ENCODE measurements around the gene SLC25A26.

Gene SLC25A26

DNA sequence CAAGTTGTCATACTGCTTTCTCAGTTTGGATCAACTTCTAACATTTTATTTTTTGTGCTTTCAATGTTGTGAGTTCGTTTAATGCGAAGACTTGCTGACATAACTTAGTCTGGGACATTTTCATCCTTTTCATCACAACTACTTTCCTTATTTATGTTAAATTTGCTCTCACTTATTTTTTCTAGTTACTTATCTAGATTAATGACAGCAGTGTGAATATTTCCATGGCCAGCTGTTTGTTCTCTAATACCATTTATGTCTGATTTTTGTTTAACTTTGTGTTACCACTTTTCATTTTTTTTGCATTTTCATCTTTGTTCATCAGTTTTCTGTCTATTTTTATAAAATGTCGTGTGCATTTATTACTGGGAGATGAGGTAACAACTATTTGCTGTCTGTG, 6.2 kb downstream of the SLC25A26 start:
- no peak for DNase-seq (ENCODE audit: low spot score)

DNA sequence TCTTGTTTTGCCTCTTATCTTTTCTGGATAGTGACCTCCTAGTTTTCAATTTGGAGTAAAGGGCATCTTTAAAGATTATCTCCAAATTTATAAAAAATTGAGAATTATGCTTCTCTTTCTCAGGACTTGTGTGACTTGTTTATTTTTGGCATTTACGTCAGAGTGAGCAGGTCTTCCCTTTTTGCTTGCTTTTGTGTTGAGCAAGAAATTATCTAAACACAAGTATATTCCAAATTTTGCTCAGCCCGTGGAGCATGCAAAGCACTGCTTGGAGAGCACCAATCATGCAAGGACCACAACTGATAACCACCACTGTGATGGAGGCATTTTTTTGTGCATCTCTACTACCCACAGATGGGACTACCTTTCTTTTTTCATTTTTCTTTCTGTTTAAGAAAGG, 7.1 kb downstream of the SLC25A26 start:
- no peak for DNase-seq (ENCODE audit: low spot score)

DNA sequence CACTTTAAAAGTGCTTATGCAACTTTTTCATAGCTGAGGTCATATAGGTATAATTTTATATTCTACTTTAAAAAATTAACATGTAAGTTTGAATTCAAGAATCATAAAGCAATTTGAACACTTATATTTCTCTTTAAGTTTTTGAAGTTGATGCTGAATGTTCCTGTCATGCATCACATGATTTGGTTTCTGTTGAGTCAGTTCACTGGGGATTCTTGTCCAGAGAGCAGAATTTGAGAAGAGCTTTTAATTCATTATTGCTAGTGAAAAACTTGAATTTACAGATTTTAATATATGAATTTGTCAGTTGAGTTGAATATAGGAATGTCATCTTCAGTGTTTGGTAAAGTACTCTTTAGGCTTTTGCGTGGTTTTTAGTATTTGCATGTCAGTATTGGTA, 7.9 kb downstream of the SLC25A26 start:
- DNase-seq (ENCODE audit: low spot score): no peak

DNA sequence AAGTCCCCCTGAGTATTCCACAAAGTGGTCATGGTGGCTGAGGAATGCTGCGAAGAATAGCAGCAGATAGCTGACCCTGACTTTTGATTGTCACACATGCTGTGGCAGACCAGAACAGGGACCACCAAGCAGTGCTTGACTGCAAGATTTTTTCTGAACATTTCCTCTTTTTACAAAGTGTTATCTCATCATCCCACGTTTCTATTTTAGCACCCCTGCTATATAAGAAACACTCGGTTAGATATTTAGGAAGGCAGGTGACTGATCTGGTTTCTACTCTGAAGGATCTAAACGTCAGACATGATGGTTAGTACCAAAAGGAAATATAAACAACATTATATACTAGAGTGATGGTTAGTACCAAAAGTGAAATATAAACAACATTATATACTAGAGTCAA, 9.1 kb downstream of the SLC25A26 start:
- DNase-seq (ENCODE audit: low spot score): no peak

DNA sequence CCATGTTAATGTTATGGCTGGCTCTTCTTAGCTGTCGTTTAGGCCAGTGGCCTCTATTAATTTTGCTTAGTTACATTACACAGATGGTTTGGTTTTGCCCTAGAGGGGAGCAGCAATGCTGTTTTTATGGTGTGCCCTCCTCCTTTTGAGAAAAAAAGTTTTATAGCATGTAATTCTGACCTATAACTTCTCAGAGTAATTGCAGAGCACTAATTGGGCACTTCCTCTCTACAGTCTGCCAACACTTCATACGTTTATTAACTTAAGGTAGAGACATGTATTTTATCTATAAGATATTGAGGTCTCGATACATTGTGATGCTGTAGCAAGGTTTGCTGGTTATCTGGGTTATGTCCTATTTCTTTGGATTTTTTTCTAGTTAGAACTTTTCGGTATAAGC, 12.2 kb downstream of the SLC25A26 start:
- no peak for DNase-seq (ENCODE audit: low spot score)

DNA sequence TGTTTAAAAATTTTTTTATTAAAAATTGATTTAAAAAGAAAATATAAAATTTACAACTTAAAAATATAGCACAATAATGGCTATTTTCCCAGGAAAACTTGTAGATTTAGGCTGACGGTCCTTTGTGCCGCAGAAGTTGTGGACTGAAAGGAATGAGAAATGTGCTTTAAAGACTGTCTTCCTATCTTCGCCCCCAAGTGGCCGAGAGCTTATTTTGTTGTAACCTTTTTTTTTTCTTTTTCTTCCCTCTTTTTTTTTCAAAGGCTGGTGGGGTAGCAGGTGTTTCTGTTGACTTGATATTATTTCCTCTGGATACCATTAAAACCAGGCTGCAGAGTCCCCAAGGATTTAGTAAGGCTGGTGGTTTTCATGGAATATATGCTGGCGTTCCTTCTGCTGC, 15.5 kb downstream of the SLC25A26 start:
- DNase-seq (ENCODE audit: low spot score): no peak

DNA sequence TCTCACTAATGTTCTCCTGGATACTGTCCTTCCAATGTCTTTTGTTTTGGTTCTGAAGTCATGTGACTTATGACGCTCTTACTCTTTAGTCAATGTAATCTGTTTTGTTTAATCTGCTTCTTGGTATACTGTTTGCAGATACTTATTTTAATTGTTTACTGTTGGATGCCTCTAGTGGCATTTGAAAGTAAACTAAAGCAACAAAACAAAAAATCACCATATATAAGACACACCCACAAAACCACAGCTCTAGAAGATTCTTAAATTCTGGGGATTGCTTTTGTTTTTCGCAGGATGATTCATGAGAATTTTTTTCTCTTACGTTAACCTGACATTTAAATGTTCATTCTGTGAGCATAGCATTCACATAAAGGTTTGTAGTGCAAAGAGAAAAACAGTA, 16.8 kb downstream of the SLC25A26 start:
- DNase-seq (ENCODE audit: low spot score): no peak

DNA sequence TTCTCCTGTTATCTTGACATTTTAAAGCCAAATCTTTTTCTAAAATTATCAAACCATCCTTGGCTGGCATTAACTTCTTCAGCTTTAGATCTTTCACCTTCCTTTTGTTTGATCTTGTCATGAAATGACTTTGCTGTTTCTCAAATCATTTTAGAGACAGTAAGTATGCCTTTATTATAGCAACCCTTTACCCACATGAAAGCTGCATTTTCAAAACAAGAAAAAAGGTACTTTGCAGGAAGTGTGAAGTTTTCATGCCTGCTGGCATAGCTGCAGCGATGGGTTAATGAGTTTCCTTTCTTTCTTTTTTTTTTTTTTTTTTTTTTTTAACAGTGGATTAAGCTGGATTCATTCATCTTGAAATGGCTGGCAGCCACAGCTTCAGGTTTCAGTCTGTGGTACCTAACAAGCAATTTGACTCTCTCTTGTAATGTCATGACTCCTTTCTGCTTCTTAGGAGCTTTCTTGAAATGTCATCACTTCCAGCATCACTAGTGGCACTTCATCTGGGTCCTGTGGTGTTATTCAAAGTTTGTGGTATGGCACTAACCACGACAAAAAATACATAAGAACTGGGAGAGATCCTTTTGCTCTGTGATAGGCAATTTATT, 18.8 kb downstream of the SLC25A26 start:
- no peak for DNase-seq (ENCODE audit: low spot score)

DNA sequence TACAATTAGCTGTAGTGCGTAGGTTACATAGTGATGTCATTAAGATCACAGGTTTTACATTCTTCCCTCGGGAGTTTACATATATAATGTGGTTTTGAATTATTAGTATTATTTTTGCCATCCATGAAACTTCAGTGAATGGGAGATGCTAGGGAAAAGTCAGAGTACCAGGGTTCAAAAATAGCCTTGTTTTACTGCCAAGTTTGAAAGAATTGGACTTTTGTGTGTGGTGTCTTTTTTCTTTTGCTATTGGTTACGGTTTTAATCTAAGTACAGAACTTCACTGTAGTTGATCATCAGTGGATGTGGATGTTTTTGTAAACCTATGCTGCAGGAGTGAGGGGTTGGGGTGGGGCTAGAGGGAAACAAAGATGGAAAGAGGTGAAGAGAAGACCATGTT, 20.7 kb downstream of the SLC25A26 start:
- DNase-seq (ENCODE audit: low spot score): no peak

DNA sequence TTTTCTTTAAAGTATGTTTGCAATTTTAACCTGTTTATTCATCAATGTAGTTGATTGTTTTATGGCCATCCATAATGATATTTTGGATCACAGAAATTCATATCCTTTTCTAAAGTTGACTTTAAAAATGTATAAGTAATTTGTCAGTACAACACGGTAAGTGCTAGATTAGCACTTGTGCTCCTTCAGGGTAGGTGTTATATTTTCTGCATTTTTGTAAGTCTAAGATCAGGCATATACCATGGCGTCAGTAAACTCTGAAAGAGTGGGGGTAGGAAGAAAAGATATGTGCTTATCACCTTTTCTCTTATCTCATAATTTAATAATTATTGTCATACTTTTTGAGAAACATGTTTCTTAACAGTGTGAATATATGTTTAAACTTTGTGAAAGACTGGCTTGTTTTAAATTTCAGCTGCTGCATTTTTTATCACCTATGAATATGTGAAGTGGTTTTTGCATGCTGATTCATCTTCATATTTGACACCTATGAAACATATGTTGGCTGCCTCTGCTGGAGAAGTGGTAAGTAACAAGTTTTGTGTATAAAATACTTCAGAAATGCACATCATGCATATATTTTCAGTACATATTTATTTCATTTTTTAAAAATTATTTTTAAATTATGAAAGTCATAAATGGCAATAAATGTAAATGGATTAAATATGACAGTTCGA, 22.1 kb downstream of the SLC25A26 start:
- no peak for DNase-seq (ENCODE audit: low spot score)

DNA sequence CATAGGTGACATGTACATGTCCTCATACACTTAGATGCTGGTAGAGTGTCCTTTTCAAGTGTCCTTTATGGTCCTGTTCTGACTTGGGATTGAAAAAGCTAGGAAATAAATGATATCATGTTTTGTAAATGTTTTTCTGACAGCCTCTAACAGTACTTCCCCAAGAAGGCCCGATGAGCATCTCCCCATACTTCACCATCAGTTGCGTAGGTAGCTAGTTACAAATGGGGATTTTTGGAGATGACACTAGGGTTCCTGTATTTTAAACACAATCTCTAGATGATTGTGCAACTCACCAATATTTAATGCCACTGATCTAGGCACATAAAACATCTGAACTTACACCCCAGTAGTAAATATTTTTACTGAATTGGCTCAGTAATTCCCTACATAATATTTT, 27.8 kb downstream of the SLC25A26 start:
- DNase-seq (ENCODE audit: low spot score): no peak

DNA sequence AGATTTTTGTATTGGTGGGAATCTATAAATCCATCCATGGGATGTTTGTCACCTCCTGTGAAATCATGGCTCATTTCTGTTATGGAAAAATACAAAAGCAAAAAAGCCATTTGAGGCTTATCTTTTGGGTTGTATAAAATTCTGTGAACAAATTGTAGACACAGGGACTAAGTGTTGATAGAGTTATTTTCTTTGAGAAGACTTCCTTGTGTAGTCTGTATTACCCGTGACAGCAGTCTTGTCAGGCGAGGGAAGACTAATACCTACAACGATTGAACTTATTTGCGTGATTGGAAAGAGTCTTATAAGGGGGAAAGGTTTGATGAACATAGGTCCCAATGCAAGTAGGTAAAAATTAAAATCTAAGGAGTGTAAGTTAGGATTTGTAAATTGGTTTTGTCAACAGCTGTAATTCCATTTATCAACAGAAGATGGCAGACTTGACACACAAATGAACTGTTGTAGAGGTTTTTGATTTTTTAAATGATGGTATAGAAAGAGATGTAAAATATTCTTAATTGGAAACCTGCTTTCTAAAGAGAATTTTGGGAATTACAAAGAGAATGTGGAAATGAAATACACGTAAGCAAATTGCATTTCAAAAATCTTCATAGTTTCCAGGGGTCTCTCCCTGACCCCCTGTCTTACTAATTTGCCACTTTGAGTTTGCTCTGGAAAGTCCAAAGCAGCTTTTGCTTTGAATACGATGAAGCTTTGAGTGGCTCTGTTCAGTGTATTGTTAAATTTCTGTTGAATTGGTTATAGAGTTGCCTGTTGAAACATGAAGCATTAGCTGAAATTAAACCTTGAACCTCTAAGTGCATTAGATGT, 33.2 kb downstream of the SLC25A26 start:
- peak; percentile 56 for DNase-seq (ENCODE audit: low spot score)

DNA sequence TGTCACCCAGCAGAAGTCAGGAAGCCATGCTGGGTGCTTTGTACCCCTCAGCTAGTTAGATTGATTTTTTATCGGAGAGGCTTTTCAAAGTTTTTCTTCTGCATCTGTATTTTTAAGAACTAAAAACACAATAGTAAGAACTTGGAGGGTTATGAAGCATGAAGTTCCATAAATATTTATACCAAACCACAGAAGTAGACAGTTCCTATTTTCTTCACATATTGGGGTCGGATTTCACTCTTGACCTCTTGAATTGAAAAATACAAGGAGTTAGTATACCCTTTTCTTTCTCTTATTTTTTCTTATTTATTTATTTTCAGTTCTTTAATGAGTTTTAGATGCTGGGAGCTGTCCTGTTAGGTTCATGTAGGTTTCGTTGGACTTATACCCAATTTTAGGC, 35.1 kb downstream of the SLC25A26 start:
- DNase-seq (ENCODE audit: low spot score): no peak

DNA sequence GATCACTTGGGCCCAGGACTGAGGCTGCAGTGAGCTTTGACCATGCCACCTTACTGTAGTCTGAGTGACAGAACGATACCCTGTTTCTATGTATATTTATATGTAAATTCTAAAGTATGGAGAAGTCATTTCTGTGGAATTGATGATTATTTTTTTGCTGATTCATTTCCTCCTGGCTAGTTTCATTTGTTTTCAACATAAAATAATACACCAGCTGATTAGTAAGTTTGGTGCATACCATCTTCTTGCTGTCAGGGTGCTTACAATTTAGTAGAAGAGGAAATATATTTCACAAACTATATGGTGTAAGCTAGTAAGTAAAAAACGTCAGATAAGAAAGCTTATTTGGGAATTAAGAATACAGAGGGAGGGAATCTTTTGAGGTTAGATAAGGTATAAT, 36.0 kb downstream of the SLC25A26 start:
- no peak for DNase-seq (ENCODE audit: low spot score)

DNA sequence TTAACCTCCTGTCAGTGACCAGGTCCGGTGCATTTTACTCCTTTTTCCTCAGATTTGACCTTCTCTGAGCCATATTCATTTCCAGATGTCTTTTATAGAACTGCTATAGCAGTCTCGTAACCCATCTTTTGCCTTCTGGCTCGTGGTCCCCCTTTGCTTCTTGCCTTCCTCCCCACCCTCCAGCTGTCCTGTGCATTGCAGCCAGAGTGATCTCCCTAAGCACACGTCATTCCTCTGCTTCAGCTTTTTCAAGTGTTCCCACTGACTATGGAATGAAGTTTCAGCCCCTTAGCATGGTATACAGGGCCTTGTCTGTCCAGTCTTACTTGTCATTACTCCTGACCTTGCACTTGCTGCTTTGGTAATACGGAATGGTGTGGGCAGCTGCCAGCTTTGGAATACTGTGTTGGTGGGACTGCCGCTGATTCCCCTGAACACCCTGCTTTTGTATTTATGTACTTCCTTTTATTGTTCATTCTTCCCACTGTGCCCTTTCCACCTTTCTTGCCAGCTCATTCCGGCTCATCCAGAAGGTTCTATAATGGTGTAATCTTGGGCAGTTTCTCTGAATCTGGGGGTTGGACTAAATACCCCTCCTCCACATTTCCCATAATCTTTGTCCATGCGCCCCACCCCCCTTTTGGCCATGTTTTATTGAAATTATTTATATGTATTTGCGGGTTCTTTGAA, 38.9 kb downstream of the SLC25A26 start:
- DNase-seq (ENCODE audit: low spot score): no peak

DNA sequence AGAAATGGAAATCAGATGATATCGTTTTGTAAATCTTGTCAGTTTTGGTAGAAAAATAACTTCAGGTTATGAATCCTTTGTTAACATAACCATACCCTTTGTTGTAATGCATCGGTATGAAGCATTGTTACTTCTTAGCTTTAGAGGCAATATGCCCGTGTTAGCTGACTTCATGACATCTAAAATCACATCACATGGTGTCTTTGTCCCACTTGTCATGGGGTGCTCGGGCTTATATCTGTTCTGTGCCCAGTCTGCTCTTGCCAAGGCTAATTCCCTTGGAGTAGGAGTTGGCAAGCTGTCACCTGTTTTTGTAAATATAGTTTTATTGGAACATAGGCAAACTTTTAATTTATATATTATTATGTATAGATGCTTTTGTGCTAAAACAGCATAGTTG, 39.6 kb downstream of the SLC25A26 start:
- DNase-seq (ENCODE audit: low spot score): no peak

DNA sequence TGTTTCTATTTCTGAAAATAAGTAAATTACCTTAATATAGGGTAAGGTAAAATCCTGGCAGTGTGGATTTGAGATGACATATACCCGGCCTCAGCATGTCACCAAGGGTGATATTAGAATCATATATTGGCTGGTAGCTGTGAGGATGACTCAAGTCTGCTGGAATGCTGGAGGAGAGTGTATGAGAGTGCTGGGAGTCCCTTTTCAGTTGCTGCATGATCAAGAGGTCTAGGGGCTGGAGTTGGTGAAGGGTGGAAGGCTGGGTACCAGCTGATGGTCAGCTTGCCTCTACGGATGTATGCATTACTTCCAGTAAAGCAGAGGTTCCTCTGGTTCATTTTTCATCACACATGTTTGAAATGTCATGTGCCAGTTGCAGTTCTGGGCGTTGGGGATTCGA, 40.6 kb downstream of the SLC25A26 start:
- DNase-seq (ENCODE audit: low spot score): no peak

DNA sequence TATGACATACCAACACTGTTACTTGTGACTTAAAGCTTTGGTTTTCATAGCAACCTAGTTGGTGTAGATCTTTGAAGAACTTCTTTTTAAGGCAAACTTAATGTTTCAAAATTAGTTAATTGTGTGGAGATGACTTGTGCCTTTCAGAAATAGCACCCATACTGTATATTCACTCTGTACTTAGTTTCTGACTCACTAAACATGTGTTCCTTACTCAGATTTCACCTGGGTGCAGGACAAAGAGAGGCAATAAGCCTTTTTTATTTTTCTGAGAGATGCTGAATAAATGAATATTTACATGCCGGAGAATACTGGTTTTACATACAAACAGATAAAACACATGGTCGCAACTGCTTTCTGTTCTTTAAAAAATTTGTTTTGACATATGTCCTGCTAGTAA, 44.8 kb downstream of the SLC25A26 start:
- DNase-seq (ENCODE audit: low spot score): no peak

DNA sequence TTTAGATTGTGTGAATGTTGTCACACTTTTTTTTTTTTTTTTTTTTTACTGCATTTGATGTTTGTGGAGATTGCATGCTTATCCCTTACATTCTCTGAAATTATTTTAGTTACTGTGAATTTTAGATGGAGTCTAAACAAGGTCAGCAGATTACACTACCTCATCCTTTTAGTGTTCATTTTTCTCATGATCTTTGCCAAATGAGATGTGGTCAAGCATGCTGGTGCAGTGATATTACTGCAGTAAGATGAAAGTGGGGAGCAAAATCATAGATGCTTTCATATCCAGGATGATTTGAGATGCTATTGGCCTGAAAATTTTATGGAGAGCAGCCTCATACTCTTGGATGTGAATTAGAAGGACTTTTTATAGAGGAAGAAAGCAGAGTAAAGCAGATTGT, 45.8 kb downstream of the SLC25A26 start:
- DNase-seq (ENCODE audit: low spot score): no peak

DNA sequence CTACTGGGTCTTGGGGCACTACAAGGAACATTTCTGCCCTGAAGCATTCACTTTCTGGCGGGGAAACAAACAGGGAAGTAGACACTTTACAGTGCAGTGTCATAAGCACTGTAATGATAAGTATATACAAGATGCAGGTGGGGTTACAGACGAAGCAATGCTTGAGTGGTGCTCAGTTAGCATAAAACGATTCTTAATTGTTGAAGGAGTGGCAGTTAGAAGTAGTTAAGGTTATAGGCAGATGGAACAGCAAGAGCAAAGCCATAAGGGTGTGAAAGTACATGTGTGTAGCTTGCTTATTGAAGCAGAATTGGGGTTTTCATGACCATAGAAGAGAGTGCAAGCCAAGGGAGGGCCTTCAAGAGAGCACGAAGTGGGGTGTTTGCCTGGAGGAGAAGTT, 46.2 kb downstream of the SLC25A26 start:
- DNase-seq (ENCODE audit: low spot score): no peak

DNA sequence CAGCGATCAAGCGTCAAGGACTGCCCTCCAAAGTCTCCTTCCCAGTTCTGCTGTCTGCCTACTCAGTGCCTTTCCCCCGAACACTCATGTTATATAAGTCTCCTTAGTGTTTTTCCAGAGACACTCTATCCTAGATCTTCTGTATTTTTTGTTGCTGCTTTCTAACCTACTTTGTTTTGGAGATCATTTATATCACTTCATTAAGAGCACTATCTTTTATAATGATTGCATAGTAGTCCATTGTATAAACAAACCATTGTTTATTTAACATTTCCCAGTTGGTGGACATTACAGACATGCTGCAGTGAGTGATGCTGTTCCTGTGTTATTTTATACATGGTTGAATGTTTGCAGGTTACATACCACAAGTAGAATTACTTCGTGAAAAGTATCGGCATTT, 47.1 kb downstream of the SLC25A26 start:
- no peak for DNase-seq (ENCODE audit: low spot score)

DNA sequence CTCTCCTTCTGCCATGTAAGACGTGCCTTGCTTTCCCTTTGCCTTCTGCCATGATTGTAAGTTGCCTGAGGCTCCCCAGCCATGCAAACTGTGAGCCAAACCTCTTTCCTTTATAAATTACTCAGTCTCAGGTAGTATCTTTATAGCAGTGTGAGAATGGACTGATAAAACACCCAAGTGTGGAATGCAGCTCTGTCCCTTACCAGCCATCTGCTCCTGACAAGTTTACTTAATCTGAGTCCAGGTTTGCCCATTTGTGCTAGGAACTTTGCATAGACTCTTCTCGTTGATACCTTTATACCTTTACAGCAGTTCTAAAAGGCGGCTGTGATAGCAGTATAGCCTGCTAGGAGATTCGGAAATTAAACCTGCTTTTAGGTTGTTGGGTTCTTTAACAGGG, 48.1 kb downstream of the SLC25A26 start:
- DNase-seq (ENCODE audit: low spot score): no peak

DNA sequence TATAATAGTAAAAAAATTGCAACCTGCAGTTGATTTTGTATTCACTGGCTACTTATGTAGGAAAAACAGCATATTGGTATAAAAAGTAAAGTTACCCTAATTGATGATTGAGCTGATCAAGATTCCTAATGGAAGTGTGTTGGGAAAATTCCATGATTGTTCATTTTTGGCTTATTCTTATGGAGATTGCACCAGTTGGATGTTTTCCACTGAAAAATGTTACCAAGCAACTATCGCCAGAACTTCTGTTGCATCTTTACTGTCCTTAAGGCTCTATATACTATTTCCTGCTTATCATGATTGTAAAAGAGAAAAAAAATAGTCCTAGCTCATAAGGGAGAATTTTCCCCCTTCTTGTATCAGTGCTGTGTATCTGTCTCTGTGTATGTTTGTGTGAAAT, 48.6 kb downstream of the SLC25A26 start:
- DNase-seq (ENCODE audit: low spot score): no peak

Measured in CD4-positive, alpha-beta T cell treated with Interleukin-2 at 100 ng/mL for 4 hours (primary cell).